PC-9 (cell line): ENCODE results near the gene AHRR. TPM values are rescaled to one million over a fixed set of nuclear protein-coding genes. Genes with fewer than 3 reads are reported as not detected.
"Not testable (repeated sequence)": the region's sequence is repeated elsewhere in the genome, so short reads cannot be mapped to it uniquely, and the experiment has no call there.

Experiments
- BruUV-seq: library from RNA; stranded (reverse); fragments of 400-500 nt; replicated peaks from 2 replicates; lab custom pipeline; 2021; lab: Mats Ljungman, UMichigan
- CTCF ChIA-PET: fragments of 300-600 bp; sonication (Branson Sonifier 250); formaldehyde crosslinking; loops from one replicate; lab custom pipeline; 2022; ENCODE audit warnings: antibody characterized with exemption; lab: Charles Lee
- POLR2A ChIA-PET: fragments of 300-600 bp; sonication (Branson Sonifier 250); formaldehyde crosslinking; loops from one replicate; lab custom pipeline; 2022; ENCODE audit warnings: antibody characterized with exemption; ENCODE audit not compliant: unreplicated experiment; lab: Charles Lee
- DNase-seq, 2 experiments: peaks; one replicate each; pipeline versions ENCODE4 v3.0.0 to v3.0.0-alpha.2; 2015 to 2022; ENCODE audit warnings: mixed read lengths in 1 of 2
- H2AFZ ChIP-seq: fragments of 200-600 bp; sonication (generic); 2 replicates; pipeline ENCODE4 v1.8.1; 2017; ENCODE audit warnings: antibody characterized with exemption
- H3F3A ChIP-seq: fragments of 200-600 bp; sonication (generic); 2 replicates; pipeline ENCODE4 v1.8.1; 2017; ENCODE audit warnings: antibody characterized with exemption, mild to moderate bottlenecking, low read depth; ENCODE audit not compliant: insufficient read depth
- H3K27ac ChIP-seq: fragments of 200-600 bp; sonication (generic); 2 replicates; pipeline ENCODE4 v1.6.1; 2016; ENCODE audit warnings: mixed run types
- H3K27me3 ChIP-seq: fragments of 200-600 bp; sonication (generic); 2 replicates; pipeline ENCODE4 v1.6.1; 2016; ENCODE audit warnings: low read depth, mixed run types; ENCODE audit not compliant: insufficient read depth
- H3K36me3 ChIP-seq: fragments of 200-600 bp; sonication (generic); 2 replicates; pipeline ENCODE4 v1.6.1; 2016; ENCODE audit warnings: low read depth, mixed run types
- H3K4me1 ChIP-seq: fragments of 200-600 bp; sonication (generic); replicated peaks from 2 replicates; pipeline ENCODE4 v1.6.1; 2016; ENCODE audit warnings: mixed run types; ENCODE audit not compliant: insufficient read depth
- H3K4me2 ChIP-seq: fragments of 200-600 bp; sonication (generic); 2 replicates; pipeline ENCODE4 v1.6.1; 2017; ENCODE audit warnings: mixed run types
- H3K4me3 ChIP-seq: fragments of 200-600 bp; sonication (generic); 2 replicates; pipeline ENCODE4 v1.6.1; 2016; ENCODE audit warnings: mixed run types
- H3K79me2 ChIP-seq: fragments of 200-600 bp; sonication (generic); 2 replicates; pipeline ENCODE4 v1.6.1; 2017; ENCODE audit warnings: low read depth, mixed run types
- H3K9me2 ChIP-seq: fragments of 200-600 bp; sonication (generic); 2 replicates; pipeline ENCODE4 v1.8.1; 2017; ENCODE audit warnings: mild to moderate bottlenecking; ENCODE audit not compliant: insufficient read depth
- H3K9me3 ChIP-seq: fragments of 200-600 bp; sonication (generic); 2 replicates; pipeline ENCODE4 v1.8.1; 2016; ENCODE audit warnings: low read depth; ENCODE audit not compliant: insufficient read depth
- H4K20me1 ChIP-seq: fragments of 200-600 bp; sonication (generic); 2 replicates; pipeline ENCODE4 v1.8.1; 2017; ENCODE audit not compliant: insufficient read depth
- EZH2 ChIP-seq: fragments of 200-600 bp; sonication (generic); IDR thresholded peaks from 2 replicates; pipeline ENCODE4 v1.8.0; 2017; ENCODE audit warnings: antibody characterized with exemption, low read depth
- intact Hi-C: fragments of 100-400 bp; cut with micrococcal nuclease; formaldehyde crosslinking; loops from one replicate; pipeline ENCODE4 v1.10.0; 2022; ENCODE audit not compliant: unreplicated experiment
- total RNA-seq: library from RNA; stranded (reverse); gene quantifications from 2 replicates; pipeline ENCODE4 v1.2.3, GENCODE V29; 2021
- TF ChIP-seq, protein P1 (sequence below): fragments of 200-600 bp; sonication (generic); conservative IDR thresholded peaks from 2 replicates; pipeline ENCODE4 v1.6.1; 2017; ENCODE audit warnings: mixed run types, antibody characterized with exemption, mild to moderate bottlenecking, moderate library complexity

The AHRR gene
- total RNA-seq, 1 experiment from 2014 or later, result 7.2 TPM

DNA sequence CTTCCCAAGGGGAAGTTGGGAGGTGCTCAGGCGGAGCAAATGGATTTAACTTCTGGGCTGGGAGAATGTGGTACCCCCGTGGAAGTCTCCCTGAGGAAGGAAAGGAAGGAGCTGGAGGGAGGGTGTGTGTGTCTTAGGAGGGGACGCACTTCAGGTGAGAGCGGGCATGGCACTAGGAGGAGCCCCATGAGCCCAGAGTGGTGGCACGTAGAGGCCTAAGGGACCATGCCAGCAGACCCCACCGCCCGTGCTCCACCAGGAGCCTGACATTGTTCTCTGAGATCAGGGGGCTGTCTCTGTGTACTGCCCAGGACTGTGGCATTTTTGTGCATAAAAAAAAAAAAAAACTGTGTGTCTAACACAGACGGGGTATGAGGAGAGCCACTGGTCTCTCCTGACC lies 18.5 kb upstream of the AHRR start:
- POLR2A ChIA-PET, result no interaction called here
- BruUV-seq, result no TSS peak
- Histone ChIP-seq H3F3A (no peaks in the 10 kb centered on the region; the same call in 1 of the 2 replicates), H2AFZ (no peak overlapping the region), H3K4me3 (no peak overlapping the region), H3K4me1 (no peaks in the 10 kb centered on the region; the same call in 1 of the 2 replicates), H3K4me2 (no peak overlapping the region), H3K27me3 (no peaks in the 10 kb centered on the region), H3K27ac (no peak overlapping the region), H3K36me3 (peaks cover 6% of the 10 kb centered on the region; the same call in 1 of the 2 replicates), H3K79me2 (peaks cover 40% of the 10 kb centered on the region), H4K20me1 (peaks cover 81% of the 10 kb centered on the region), H3K9me2 (no peaks in the 10 kb centered on the region), H3K9me3 (no peaks in the 10 kb centered on the region)
- intact Hi-C loops, result no loop called here
- TF ChIP-seq EZH2, result no peak
- TF ChIP-seq, protein P1, sequence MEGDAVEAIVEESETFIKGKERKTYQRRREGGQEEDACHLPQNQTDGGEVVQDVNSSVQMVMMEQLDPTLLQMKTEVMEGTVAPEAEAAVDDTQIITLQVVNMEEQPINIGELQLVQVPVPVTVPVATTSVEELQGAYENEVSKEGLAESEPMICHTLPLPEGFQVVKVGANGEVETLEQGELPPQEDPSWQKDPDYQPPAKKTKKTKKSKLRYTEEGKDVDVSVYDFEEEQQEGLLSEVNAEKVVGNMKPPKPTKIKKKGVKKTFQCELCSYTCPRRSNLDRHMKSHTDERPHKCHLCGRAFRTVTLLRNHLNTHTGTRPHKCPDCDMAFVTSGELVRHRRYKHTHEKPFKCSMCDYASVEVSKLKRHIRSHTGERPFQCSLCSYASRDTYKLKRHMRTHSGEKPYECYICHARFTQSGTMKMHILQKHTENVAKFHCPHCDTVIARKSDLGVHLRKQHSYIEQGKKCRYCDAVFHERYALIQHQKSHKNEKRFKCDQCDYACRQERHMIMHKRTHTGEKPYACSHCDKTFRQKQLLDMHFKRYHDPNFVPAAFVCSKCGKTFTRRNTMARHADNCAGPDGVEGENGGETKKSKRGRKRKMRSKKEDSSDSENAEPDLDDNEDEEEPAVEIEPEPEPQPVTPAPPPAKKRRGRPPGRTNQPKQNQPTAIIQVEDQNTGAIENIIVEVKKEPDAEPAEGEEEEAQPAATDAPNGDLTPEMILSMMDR, result no peak
- CTCF ChIA-PET, result interaction anchor here (0.8 kb wide), 1 partner anchor 15 kb away, joined by 9 read pairs; no protein-coding TSS in a partner anchor
- no peak for DNase-seq

DNA sequence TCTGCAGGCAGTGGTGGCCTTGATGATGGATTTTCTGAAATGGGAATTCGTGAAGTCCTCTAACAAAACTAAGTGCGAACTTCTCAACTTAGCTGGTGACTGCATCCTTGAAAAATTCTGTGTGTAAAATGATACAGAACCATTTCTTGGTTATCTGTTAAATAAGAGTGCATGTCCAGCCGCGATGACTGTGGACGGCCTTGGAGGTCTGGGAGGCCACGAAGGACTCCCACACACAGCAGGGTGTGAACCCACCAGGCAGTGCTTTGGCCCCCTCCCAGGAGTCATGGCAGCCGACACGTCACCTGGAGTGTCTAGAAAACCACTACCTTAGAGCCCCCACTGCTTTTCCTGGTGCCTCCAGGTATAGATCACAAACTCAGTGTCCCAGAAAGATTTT lies 17.8 kb upstream of the AHRR start:
- H2AFZ ChIP-seq, CTCF ChIA-PET, H3K9me2 ChIP-seq, H3K27me3 ChIP-seq, intact Hi-C loops, H3K4me1 ChIP-seq, H3K27ac ChIP-seq, H3K36me3 ChIP-seq, H3K4me3 ChIP-seq, DNase-seq, H3K4me2 ChIP-seq, H3K9me3 ChIP-seq, BruUV-seq, H3F3A ChIP-seq, POLR2A ChIA-PET: not testable (repeated sequence)
- peaks cover 85% of the 10 kb centered on the region for H4K20me1 ChIP-seq
- peaks cover 41% of the 10 kb centered on the region for H3K79me2 ChIP-seq

DNA sequence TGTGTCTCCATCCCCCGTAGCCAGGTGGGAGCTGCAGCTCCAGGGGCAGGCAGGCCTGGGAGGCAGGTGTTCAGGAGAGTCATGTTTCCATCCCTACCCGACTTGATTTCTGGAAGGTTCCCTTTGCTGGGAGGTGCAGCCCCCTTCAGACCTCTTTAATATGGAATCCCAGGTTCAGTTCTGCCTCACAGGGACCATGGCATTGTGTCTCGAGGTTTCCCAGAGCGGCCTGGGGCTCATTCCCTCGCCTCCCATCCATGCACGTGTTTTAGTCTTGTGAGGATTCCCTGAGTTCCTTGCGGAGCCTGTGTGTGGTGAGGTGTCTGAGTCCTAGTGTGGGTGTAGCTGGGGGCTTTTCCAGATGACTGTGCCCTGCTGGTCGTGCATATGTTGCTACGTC lies 16.5 kb upstream of the AHRR start:
- Histone ChIP-seq H2AFZ (no peak overlapping the region), H3F3A (no peaks in the 10 kb centered on the region; the same call in 1 of the 2 replicates), H3K4me2 (no peak overlapping the region), H3K27ac (no peak overlapping the region), H3K27me3 (no peaks in the 10 kb centered on the region), H3K36me3 (peaks cover 6% of the 10 kb centered on the region; the same call in 1 of the 2 replicates), H3K79me2 (peaks cover 36% of the 10 kb centered on the region), H3K4me3 (no peak overlapping the region), H4K20me1 (peaks cover 82% of the 10 kb centered on the region), H3K9me2 (no peaks in the 10 kb centered on the region), H3K4me1 (no peaks in the 10 kb centered on the region; the same call in 1 of the 2 replicates), H3K9me3 (no peaks in the 10 kb centered on the region)
- CTCF ChIA-PET, result no interaction called here
- POLR2A ChIA-PET, result no interaction called here
- BruUV-seq, result no TSS peak
- TF ChIP-seq, protein P1, result no peak
- no peak for TF ChIP-seq EZH2
- intact Hi-C loops, result no loop called here
- DNase-seq, result no peak

DNA sequence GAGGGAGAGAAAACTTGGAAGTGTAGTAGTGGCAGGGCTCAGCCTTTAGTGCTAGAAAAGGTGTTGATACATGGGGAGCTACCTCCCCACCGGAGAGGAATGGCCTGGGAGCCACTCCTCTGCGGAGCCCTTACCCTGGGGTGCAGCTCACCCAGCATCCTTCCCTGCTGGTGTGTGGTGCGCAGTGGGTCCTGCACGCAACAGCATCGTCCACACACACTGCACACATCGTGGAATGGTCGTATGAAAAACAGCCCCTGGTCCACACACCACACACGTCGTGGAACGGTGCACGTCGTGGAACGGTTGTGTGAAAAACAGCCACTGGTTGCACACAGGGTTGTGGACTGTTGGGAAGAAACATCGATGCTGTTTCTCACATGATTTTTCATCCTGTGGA lies 16.1 kb upstream of the AHRR start:
- CTCF ChIA-PET, result no interaction called here
- Histone ChIP-seq H4K20me1 (peaks cover 82% of the 10 kb centered on the region), H3K27me3 (no peaks in the 10 kb centered on the region), H3K9me3 (no peaks in the 10 kb centered on the region), H2AFZ (no peak overlapping the region), H3K4me3 (no peak overlapping the region), H3K9me2 (no peaks in the 10 kb centered on the region), H3K36me3 (peaks cover 6% of the 10 kb centered on the region; the same call in 1 of the 2 replicates), H3K4me2 (no peak overlapping the region), H3K79me2 (peaks cover 36% of the 10 kb centered on the region), H3F3A (no peaks in the 10 kb centered on the region; the same call in 1 of the 2 replicates), H3K27ac (no peak overlapping the region), H3K4me1 (no peaks in the 10 kb centered on the region; the same call in 1 of the 2 replicates)
- DNase-seq, result no peak
- POLR2A ChIA-PET, result no interaction called here
- TF ChIP-seq, protein P1, result no peak
- no peak for TF ChIP-seq EZH2
- no TSS peak for BruUV-seq
- intact Hi-C loops, result no loop called here
